NCI-H1417 treated with DMSO at 0.1 percent for 48 hours (cell line): Measurements from ENCODE around the gene CPNE8.

Experiments
- DNase-seq: peaks from one replicate; lab custom pipeline; 2025; lab: John Stamatoyannopoulos, UW

CPNE8 gene

GRCh38 chr12:38895446-38895845, 9.9 kb downstream of the CPNE8 start:
- DNase-seq = no peak

- DNase-seq = no peak
Measured at GRCh38 chr12:38892976-38893375, 12.4 kb downstream of the CPNE8 start.

- no peak for DNase-seq
Measured at GRCh38 chr12:38892087-38892786, 13.2 kb downstream of the CPNE8 start.

- no peak for DNase-seq
Measured at GRCh38 chr12:38890102-38890855, 15.1 kb downstream of the CPNE8 start.

GRCh38 chr12:38889297-38889815, 16.0 kb downstream of the CPNE8 start:
- no peak for DNase-seq

GRCh38 chr12:38887770-38888169, 17.6 kb downstream of the CPNE8 start:
- no peak for DNase-seq

- no peak for DNase-seq
Measured at GRCh38 chr12:38886931-38887330, 18.5 kb downstream of the CPNE8 start.

- DNase-seq = no peak
Measured at GRCh38 chr12:38886064-38886463, 19.3 kb downstream of the CPNE8 start.

GRCh38 chr12:38884666-38885065, 20.7 kb downstream of the CPNE8 start:
- no peak for DNase-seq

GRCh38 chr12:38883629-38884134, 21.7 kb downstream of the CPNE8 start:
- DNase-seq = no peak

- DNase-seq = no peak
Measured at GRCh38 chr12:38880288-38880687, 25.1 kb downstream of the CPNE8 start.

GRCh38 chr12:38878986-38879385, 26.4 kb downstream of the CPNE8 start:
- DNase-seq = no peak

GRCh38 chr12:38878333-38878705, 27.1 kb downstream of the CPNE8 start:
- no peak for DNase-seq

GRCh38 chr12:38875586-38876228, 29.7 kb downstream of the CPNE8 start:
- no peak for DNase-seq

- DNase-seq = no peak
Measured at GRCh38 chr12:38872561-38872960, 32.8 kb downstream of the CPNE8 start.

- no peak for DNase-seq
Measured at GRCh38 chr12:38872156-38872555, 33.2 kb downstream of the CPNE8 start.

GRCh38 chr12:38869036-38869435, 36.4 kb downstream of the CPNE8 start:
- DNase-seq = no peak

GRCh38 chr12:38850461-38850860, 54.9 kb downstream of the CPNE8 start:
- DNase-seq = no peak

GRCh38 chr12:38847247-38847646, 58.1 kb downstream of the CPNE8 start:
- no peak for DNase-seq

- DNase-seq = no peak
Measured at GRCh38 chr12:38844267-38844666, 61.1 kb downstream of the CPNE8 start.

GRCh38 chr12:38838056-38838850, 67.1 kb downstream of the CPNE8 start:
- DNase-seq = no peak

- DNase-seq = no peak
Measured at GRCh38 chr12:38831715-38832114, 73.7 kb downstream of the CPNE8 start.
